ENCODE data around the gene KCTD14.

Gene KCTD14, protein sequence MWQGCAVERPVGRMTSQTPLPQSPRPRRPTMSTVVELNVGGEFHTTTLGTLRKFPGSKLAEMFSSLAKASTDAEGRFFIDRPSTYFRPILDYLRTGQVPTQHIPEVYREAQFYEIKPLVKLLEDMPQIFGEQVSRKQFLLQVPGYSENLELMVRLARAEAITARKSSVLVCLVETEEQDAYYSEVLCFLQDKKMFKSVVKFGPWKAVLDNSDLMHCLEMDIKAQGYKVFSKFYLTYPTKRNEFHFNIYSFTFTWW

DNA sequence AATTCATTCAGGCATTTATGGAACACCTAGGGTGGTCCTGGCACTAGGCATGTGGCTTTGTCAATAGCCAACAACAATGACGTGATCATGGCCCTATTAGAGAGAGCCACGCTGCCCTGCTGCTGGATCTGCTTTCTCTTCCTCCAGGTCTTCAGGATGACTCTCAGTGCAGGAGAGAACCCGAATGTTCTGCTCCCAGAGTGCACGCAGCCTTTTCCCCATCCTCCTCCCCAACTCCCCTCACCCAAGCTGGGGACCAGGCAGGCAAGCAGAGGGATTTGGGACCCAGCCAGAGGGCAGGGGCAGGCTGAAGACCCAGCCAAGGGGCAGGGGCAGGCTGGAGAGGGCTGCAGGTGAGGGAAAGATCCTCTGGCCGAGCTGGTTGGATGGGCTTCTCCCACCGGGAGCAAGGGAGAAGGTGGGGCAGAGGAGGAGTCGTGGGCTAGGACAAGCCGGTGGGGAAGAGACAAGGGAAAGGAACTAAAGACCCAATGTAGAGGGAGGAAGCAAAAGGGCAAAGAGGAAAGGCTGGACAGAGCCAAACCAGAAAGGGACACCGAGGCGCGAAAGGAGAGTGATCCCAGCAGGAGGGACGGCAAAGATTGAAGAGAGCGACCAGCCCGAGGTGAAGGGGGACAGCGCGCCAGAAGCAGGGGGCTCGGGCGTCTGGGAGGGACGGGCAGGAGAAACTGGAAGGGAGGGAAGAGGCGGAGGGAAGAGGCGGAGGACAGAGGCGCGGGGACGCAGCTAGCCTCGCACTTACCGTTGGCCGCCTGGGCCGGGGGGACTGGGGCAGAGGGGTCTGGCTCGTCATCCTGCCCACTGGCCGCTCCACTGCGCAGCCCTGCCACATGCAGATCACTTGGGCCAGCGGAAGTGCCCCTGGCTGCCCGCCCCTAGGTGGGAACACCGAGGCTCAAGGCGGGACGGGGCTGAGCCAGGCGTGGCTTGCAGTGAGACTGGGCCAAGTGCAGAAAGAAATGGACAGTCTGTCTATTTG is at the start of gene KCTD14:
Gene KCTD14, minus strand, starts transcription at position 880 of the 1,000 bp plus-strand sequence. Its CDS starts 27 bp downstream, at position 853.
- peaks cover 3% of the 10 kb centered on the region; the same call in 1 of the 2 replicates for H3K36me3 ChIP-seq (ENCODE audit: low read depth)
- peaks cover 5% of the 10 kb centered on the region for H3K4me1 ChIP-seq (ENCODE audit: insufficient read depth, poor library complexity, severe bottlenecking)
- H3K27ac ChIP-seq (ENCODE audit: poor library complexity, severe bottlenecking) = peak within 1 kb of the TSS; percentile 43
- peak within 1 kb of the TSS; percentile 50 for H3K4me3 ChIP-seq (ENCODE audit: severe bottlenecking)
- DNase-seq (ENCODE audit: low spot score) (peak; percentile 65), ATAC-seq (ENCODE audit: low read depth) (peak; percentile 85)
- H3K27me3 ChIP-seq (ENCODE audit: insufficient read depth, poor library complexity, severe bottlenecking) = no peaks in the 10 kb centered on the region
- TF ChIP-seq, protein P1, sequence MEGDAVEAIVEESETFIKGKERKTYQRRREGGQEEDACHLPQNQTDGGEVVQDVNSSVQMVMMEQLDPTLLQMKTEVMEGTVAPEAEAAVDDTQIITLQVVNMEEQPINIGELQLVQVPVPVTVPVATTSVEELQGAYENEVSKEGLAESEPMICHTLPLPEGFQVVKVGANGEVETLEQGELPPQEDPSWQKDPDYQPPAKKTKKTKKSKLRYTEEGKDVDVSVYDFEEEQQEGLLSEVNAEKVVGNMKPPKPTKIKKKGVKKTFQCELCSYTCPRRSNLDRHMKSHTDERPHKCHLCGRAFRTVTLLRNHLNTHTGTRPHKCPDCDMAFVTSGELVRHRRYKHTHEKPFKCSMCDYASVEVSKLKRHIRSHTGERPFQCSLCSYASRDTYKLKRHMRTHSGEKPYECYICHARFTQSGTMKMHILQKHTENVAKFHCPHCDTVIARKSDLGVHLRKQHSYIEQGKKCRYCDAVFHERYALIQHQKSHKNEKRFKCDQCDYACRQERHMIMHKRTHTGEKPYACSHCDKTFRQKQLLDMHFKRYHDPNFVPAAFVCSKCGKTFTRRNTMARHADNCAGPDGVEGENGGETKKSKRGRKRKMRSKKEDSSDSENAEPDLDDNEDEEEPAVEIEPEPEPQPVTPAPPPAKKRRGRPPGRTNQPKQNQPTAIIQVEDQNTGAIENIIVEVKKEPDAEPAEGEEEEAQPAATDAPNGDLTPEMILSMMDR (IDR thresholded peaks at IDR 0.05; ENCODE audit: poor library complexity, severe bottlenecking) = no peak
- no peaks in the 10 kb centered on the region for H3K9me3 ChIP-seq (ENCODE audit: severe bottlenecking)

DNA sequence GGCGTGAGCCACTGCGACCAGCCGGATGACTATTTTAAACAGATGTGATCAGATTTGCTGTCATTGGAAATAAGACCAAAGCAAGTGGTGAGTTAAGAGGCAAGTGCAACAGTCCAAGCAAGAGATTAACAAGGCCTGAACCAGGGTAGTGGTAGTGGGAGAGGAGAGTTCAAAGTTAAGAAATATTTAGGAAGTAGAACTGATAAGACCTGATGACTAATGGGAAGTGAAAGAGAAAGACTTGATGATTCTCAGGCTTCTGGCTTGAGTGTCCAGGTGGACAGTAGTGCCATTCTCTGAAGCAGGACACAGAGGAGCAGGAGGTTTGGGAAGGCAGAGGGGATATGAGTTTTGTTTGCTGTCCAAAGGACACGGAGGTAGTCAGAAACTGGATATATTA is 49.4 kb upstream of the KCTD14 start:
- ATAC-seq (ENCODE audit: low read depth) (no peak), DNase-seq (ENCODE audit: low spot score) (no peak)
- H3K9me3 ChIP-seq (ENCODE audit: severe bottlenecking) = no peaks in the 10 kb centered on the region
- H3K36me3 ChIP-seq (ENCODE audit: low read depth) = peaks cover 48% of the 10 kb centered on the region
- TF ChIP-seq, protein P1 (IDR thresholded peaks at IDR 0.05; ENCODE audit: poor library complexity, severe bottlenecking) = no peak
- H3K27me3 ChIP-seq (ENCODE audit: insufficient read depth, poor library complexity, severe bottlenecking) = no peaks in the 10 kb centered on the region
- H3K4me1 ChIP-seq (ENCODE audit: insufficient read depth, poor library complexity, severe bottlenecking) = peaks cover 5% of the 10 kb centered on the region
- no peak overlapping the region for H3K4me3 ChIP-seq (ENCODE audit: severe bottlenecking)
- H3K27ac ChIP-seq (ENCODE audit: poor library complexity, severe bottlenecking) = no peak overlapping the region

DNA sequence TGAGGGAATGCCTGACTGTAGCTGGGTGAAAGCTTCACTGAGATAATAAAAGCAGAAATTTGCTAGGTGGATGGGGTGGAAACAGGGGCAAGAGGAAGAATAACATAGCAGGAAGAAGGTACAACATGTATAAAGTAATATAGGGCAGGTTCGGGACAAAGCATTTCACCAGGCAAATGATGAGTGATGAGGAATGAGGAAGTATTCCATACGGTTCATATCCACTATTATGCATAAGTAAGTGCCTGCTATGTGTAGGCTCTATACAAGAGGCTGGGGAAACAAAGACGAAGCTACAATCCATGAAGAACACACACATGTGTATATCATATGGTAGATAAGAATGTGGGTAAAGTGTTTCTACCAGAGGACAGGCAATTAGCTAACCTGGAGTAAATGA is 48.6 kb upstream of the KCTD14 start:
- Histone ChIP-seq H3K4me3 (ENCODE audit: severe bottlenecking) (no peak overlapping the region), H3K9me3 (ENCODE audit: severe bottlenecking) (no peaks in the 10 kb centered on the region), H3K36me3 (ENCODE audit: low read depth) (peaks cover 48% of the 10 kb centered on the region), H3K4me1 (ENCODE audit: insufficient read depth, poor library complexity, severe bottlenecking) (peaks cover 5% of the 10 kb centered on the region), H3K27me3 (ENCODE audit: insufficient read depth, poor library complexity, severe bottlenecking) (no peaks in the 10 kb centered on the region), H3K27ac (ENCODE audit: poor library complexity, severe bottlenecking) (no peak overlapping the region)
- DNase-seq (ENCODE audit: low spot score) = no peak
- ATAC-seq (ENCODE audit: low read depth) = no peak
- TF ChIP-seq, protein P1 (IDR thresholded peaks at IDR 0.05; ENCODE audit: poor library complexity, severe bottlenecking) = no peak

DNA sequence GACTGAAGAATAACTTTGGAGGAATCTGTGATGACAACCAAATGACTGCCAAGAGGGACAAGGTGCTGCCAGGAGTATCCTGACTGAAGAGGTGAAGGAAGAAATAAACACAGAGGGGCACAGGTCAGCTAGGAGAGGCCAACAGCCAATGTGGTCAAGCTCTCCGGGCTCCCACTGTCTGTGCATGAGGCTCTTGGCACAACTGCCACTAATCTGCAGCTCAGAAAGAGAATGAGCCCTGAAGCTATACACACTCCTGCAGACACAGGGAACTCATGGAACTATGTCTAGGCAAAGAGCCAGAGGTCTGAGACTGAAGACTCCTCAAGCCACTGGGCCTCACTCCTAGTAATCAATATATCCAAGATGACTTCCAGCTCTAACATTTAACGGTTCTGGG is 47.5 kb upstream of the KCTD14 start:
- Histone ChIP-seq H3K36me3 (ENCODE audit: low read depth) (peaks cover 48% of the 10 kb centered on the region), H3K4me3 (ENCODE audit: severe bottlenecking) (no peak overlapping the region), H3K27me3 (ENCODE audit: insufficient read depth, poor library complexity, severe bottlenecking) (no peaks in the 10 kb centered on the region), H3K27ac (ENCODE audit: poor library complexity, severe bottlenecking) (no peak overlapping the region), H3K9me3 (ENCODE audit: severe bottlenecking) (no peaks in the 10 kb centered on the region), H3K4me1 (ENCODE audit: insufficient read depth, poor library complexity, severe bottlenecking) (peaks cover 5% of the 10 kb centered on the region)
- TF ChIP-seq, protein P1 (IDR thresholded peaks at IDR 0.05; ENCODE audit: poor library complexity, severe bottlenecking) = no peak
- no peak for ATAC-seq (ENCODE audit: low read depth)
- DNase-seq (ENCODE audit: low spot score) = no peak

All from RWPE2 (cell line).